Upper lobe of left lung (tissue), 6 donors: ENCODE measurements around the gene CNTNAP2. TPM values are rescaled to one million over a fixed set of nuclear protein-coding genes. Genes with fewer than 3 reads are reported as not detected.

Source experiments
- ATAC-seq, 2 donors: fragments of 200-7000 bp; cut with Tn5 transposase; one replicate each; pipeline ENCODE4 v1.9.1; 2022; ENCODE audit warnings: mild to moderate bottlenecking in 2 of 2, moderate library complexity in 2 of 2; ENCODE audit not compliant: low FRiP score in 2 of 2
- DNase-seq, 2 donors: peaks; one replicate each; pipeline ENCODE4 v3.0.0-alpha.2; 2019 to 2020
- H3K27ac ChIP-seq, 4 donors: fragments of 200-600 bp; sonication (generic); one replicate each; pipeline ENCODE4 v1.5.1; 2016 to 2019
- H3K27me3 ChIP-seq, 4 donors: fragments of 200-600 bp; sonication (generic); one replicate each; pipeline ENCODE4 v1.5.1; 2017 to 2019
- H3K36me3 ChIP-seq, 4 donors: fragments of 200-600 bp; sonication (generic); one replicate each; pipeline ENCODE4 v1.5.1; 2016 to 2019
- H3K4me1 ChIP-seq, 4 donors: fragments of 200-600 bp; sonication (generic); one replicate each; pipeline ENCODE4 v1.5.1; 2018 to 2019
- H3K4me3 ChIP-seq, 4 donors: fragments of 200-600 bp; sonication (generic); one replicate each; pipeline ENCODE4 v1.5.1; 2017 to 2019; ENCODE audit warnings: mild to moderate bottlenecking in 2 of 4, moderate library complexity in 1 of 4
- H3K9me3 ChIP-seq, 4 donors: fragments of 200-600 bp; sonication (generic); one replicate each; pipeline ENCODE4 v1.5.1; 2018 to 2019
- CTCF ChIP-seq, 6 experiments: fragments of 450-650 bp in 4 of 6; fragments of 200-600 bp in 2 of 6; sonication (generic) in 2 of 6; IDR thresholded peaks; one replicate each; pipeline ENCODE4 v1.5.1; 2016 to 2019; ENCODE audit warnings: antibody characterized with exemption in 6 of 6
- EP300 ChIP-seq, 4 donors: sonication (generic); formaldehyde crosslinking; IDR thresholded peaks; one replicate each; pipeline ENCODE4 v1.5.1; 2017; ENCODE audit warnings: antibody characterized with exemption in 4 of 4, control low read depth in 2 of 4
- POLR2A ChIP-seq, 4 donors: fragments of 450-650 bp; IDR thresholded peaks; one replicate each; pipeline ENCODE4 v1.5.1; 2016 to 2017; ENCODE audit warnings: antibody characterized with exemption in 4 of 4, mild to moderate bottlenecking in 2 of 4
- POLR2AphosphoS5 ChIP-seq, 2 donors: sonication (generic); formaldehyde crosslinking; IDR thresholded peaks; one replicate each; pipeline ENCODE4 v1.5.1; 2017; ENCODE audit warnings: antibody characterized with exemption in 2 of 2
- WGBS, 2 donors: methylation state at CpG; one replicate each; pipeline ENCODE4 v1.1.5; 2017 to 2018; 5-methylcytosine and 5-hydroxymethylcytosine counted together
- total RNA-seq, 6 donors: library from RNA; depleted of rRNA in 4 of 6; stranded (reverse); fragments of >200 nt in 4 of 6; gene quantifications; one replicate each; pipeline versions ENCODE4 v1.1.0 to v1.2.1, GENCODE V29; 2016 to 2021
- donor health status: DM: no; HTN: no; CAD: no; lungs with moderate emphysema.
- donor health status: DM: no; HTN: yes; CAD: no; lungs with severe emphysema.

The CNTNAP2 gene
- total RNA-seq, 6 donors from 2014 or later = 0.06 to 1.0 (median 0.37) TPM

GRCh38 chr7:147999962-148000361 is 1883.4 kb downstream of the CNTNAP2 start:
- H3K36me3 ChIP-seq = no peaks in the 10 kb centered on the region
- H3K27me3 ChIP-seq = no peaks in the 10 kb centered on the region
- no peaks in the 10 kb centered on the region for H3K9me3 ChIP-seq
- no peak overlapping the region for H3K4me3 ChIP-seq
- ATAC-seq = no peak
- no peak for DNase-seq
- H3K27ac ChIP-seq = no peak overlapping the region
- WGBS, 2 donors = 64 to 75% methylated on average over 4 of the region's 4 CpGs
- H3K4me1 ChIP-seq = no peaks in the 10 kb centered on the region
- TF ChIP-seq EP300 (IDR thresholded peaks at IDR 0.05) = no peak
- TF ChIP-seq POLR2AphosphoS5 (IDR thresholded peaks at IDR 0.05) = no peak
- TF ChIP-seq CTCF (IDR thresholded peaks at IDR 0.05) = no peak
- no peak for TF ChIP-seq POLR2A (IDR thresholded peaks at IDR 0.05)

GRCh38 chr7:148011753-148012152 is 1895.2 kb downstream of the CNTNAP2 start:
- H3K9me3 ChIP-seq = no peaks in the 10 kb centered on the region
- no peak overlapping the region for H3K27ac ChIP-seq
- ATAC-seq (no peak), DNase-seq (no peak)
- no peaks in the 10 kb centered on the region for H3K27me3 ChIP-seq
- no peak overlapping the region for H3K4me3 ChIP-seq
- 78 to 79% methylated on average over 1 of the region's 1 CpG for WGBS, 2 donors
- H3K4me1 ChIP-seq = no peaks in the 10 kb centered on the region
- TF ChIP-seq POLR2A (IDR thresholded peaks at IDR 0.05) = no peak
- H3K36me3 ChIP-seq = no peaks in the 10 kb centered on the region

GRCh38 chr7:148014001-148014400 is 1897.4 kb downstream of the CNTNAP2 start:
- H3K4me1 ChIP-seq = no peaks in the 10 kb centered on the region
- TF ChIP-seq POLR2A (IDR thresholded peaks at IDR 0.05) = no peak
- no peak for TF ChIP-seq CTCF (IDR thresholded peaks at IDR 0.05)
- TF ChIP-seq POLR2AphosphoS5 (IDR thresholded peaks at IDR 0.05) = no peak
- TF ChIP-seq EP300 (IDR thresholded peaks at IDR 0.05) = no peak
- ATAC-seq = no peak
- no peaks in the 10 kb centered on the region for H3K27me3 ChIP-seq
- H3K9me3 ChIP-seq = no peaks in the 10 kb centered on the region
- no peak overlapping the region for H3K4me3 ChIP-seq
- H3K27ac ChIP-seq = no peak overlapping the region
- no peaks in the 10 kb centered on the region for H3K36me3 ChIP-seq
- no peak for DNase-seq
- WGBS, 2 donors = 65 to 79% methylated on average over 6 of the region's 6 CpGs

- Histone ChIP-seq H3K27ac (no peak overlapping the region), H3K36me3 (no peaks in the 10 kb centered on the region), H3K4me1 (no peaks in the 10 kb centered on the region), H3K27me3 (no peaks in the 10 kb centered on the region), H3K4me3 (no peak overlapping the region), H3K9me3 (no peaks in the 10 kb centered on the region)
- DNase-seq (no peak), ATAC-seq (no peak)
- WGBS, 2 donors = 64 to 76% methylated on average over 4 of the region's 4 CpGs
- TF ChIP-seq EP300 (IDR thresholded peaks at IDR 0.05) (no peak), POLR2A (IDR thresholded peaks at IDR 0.05) (no peak), CTCF (IDR thresholded peaks at IDR 0.05) (no peak), POLR2AphosphoS5 (IDR thresholded peaks at IDR 0.05) (no peak)
Measured at GRCh38 chr7:148014541-148014940, 1897.9 kb downstream of the CNTNAP2 start.

GRCh38 chr7:148017126-148017525 is 1900.5 kb downstream of the CNTNAP2 start:
- Histone ChIP-seq H3K36me3 (no peaks in the 10 kb centered on the region), H3K4me3 (no peak overlapping the region), H3K27me3 (no peaks in the 10 kb centered on the region), H3K9me3 (no peaks in the 10 kb centered on the region), H3K4me1 (no peaks in the 10 kb centered on the region), H3K27ac (no peak overlapping the region)
- TF ChIP-seq CTCF (IDR thresholded peaks at IDR 0.05) (no peak), POLR2A (IDR thresholded peaks at IDR 0.05) (no peak), POLR2AphosphoS5 (IDR thresholded peaks at IDR 0.05) (no peak), EP300 (IDR thresholded peaks at IDR 0.05) (no peak)
- DNase-seq = no peak
- ATAC-seq = no peak
- 42 to 65% methylated on average over 2 of the region's 2 CpGs for WGBS, 2 donors
